GM21576 (cell line): ENCODE data around the gene SGPL1.
"Not testable (repeated sequence)": the region's sequence is repeated elsewhere in the genome, so short reads cannot be mapped to it uniquely, and the experiment has no call there.

Source experiments
- ATAC-seq: cut with Tn5 transposase; IDR thresholded peaks from one replicate; pipeline ENCODE4 v1.9.1; 2021; ENCODE audit warnings: mild to moderate bottlenecking, moderate library complexity; ENCODE audit not compliant: unreplicated experiment

SGPL1 gene

GRCh38 chr10:70815504-70816219, at the start of gene SGPL1:
SGPL1 (plus strand) TSS chr10:70815948; CDS start chr10:70816854, 906 bp downstream.
- ATAC-seq, result peak; percentile 80

GRCh38 chr10:70768026-70768685, 47.6 kb upstream of the SGPL1 start:
- ATAC-seq, result not testable (repeated sequence)

- no peak for ATAC-seq
Observed at GRCh38 chr10:70769121-70769520, 46.6 kb upstream of the SGPL1 start.

GRCh38 chr10:70770001-70770400, 45.7 kb upstream of the SGPL1 start:
- ATAC-seq, result no peak

- not testable (repeated sequence) for ATAC-seq
Observed at GRCh38 chr10:70770516-70770915, 45.2 kb upstream of the SGPL1 start.

GRCh38 chr10:70771311-70772194, 44.2 kb upstream of the SGPL1 start:
- ATAC-seq, result no peak

GRCh38 chr10:70772627-70773026, 43.1 kb upstream of the SGPL1 start:
- no peak for ATAC-seq

GRCh38 chr10:70773461-70773860, 42.3 kb upstream of the SGPL1 start:
- no peak for ATAC-seq

GRCh38 chr10:70773965-70774809, 41.6 kb upstream of the SGPL1 start:
- ATAC-seq, result no peak

GRCh38 chr10:70774810-70775678, 40.7 kb upstream of the SGPL1 start:
- no peak for ATAC-seq

GRCh38 chr10:70775679-70776454, 39.9 kb upstream of the SGPL1 start:
- no peak for ATAC-seq

GRCh38 chr10:70776455-70777005, 39.2 kb upstream of the SGPL1 start:
- ATAC-seq, result no peak

GRCh38 chr10:70777063-70777875, 38.5 kb upstream of the SGPL1 start:
- no peak for ATAC-seq

- ATAC-seq, result no peak
Observed at GRCh38 chr10:70778267-70778924, 37.4 kb upstream of the SGPL1 start.

- ATAC-seq, result no peak
Observed at GRCh38 chr10:70779088-70779487, 36.7 kb upstream of the SGPL1 start.

- no peak for ATAC-seq
Observed at GRCh38 chr10:70779511-70780369, 36.0 kb upstream of the SGPL1 start.
